HepG2 (cell line): ENCODE measurements around the gene TCF12. TPM values are rescaled to one million over a fixed set of nuclear protein-coding genes. Genes with fewer than 3 reads are reported as not detected.

Experiments used
- ATAC-seq: fragments of 200-7000 bp; cut with Tn5 transposase; 3 replicates; pipeline ENCODE4 v1.9.1; 2020; ENCODE audit warnings: mild to moderate bottlenecking, moderate library complexity
- BruUV-seq: library from RNA; stranded (reverse); fragments of 400-500 nt; replicated peaks from 2 replicates; lab custom pipeline; 2021; lab: Mats Ljungman, UMichigan
- CTCF ChIA-PET: fragments of 300-600 bp; formaldehyde crosslinking; extraction: SDS; loops from one replicate; lab custom pipeline; 2021; ENCODE audit warnings: low total read pairs, inconsistent platforms, low intra/inter-chr PET ratio; lab: Yijun Ruan, JAX
- POLR2A ChIA-PET: fragments of 350-600 bp; sonication (Branson Sonifier 250); formaldehyde crosslinking; loops from one replicate; lab custom pipeline; 2020; ENCODE audit warnings: antibody characterized with exemption, inconsistent platforms; lab: Yijun Ruan, JAX
- DNase-seq: peaks from one replicate; pipeline ENCODE4 v3.0.0-alpha.2; 2015; ENCODE audit warnings: low spot score
- FAIRE-seq: peaks from 3 replicates; lab custom pipeline; 2011; peaks lifted over from hg19 to GRCh38; lab: Jason Lieb, UNC
- H2AFZ ChIP-seq: one replicate; pipeline ENCODE4 v1.6.1; 2011; ENCODE audit warnings: low read length, inconsistent platforms
- H3K27ac ChIP-seq: fragments of 300-600 bp; 3 replicates; pipeline ENCODE4 v1.8.0; 2011; ENCODE audit warnings: mixed run types, mild to moderate bottlenecking, mixed read lengths, low read length, inconsistent platforms; ENCODE audit not compliant: insufficient read depth; ENCODE audit errors: extremely low read length
- H3K27me3 ChIP-seq, 2 experiments: fragments of 200-600 bp in 1 of 2; 2 replicates in 1 of 2; 3 replicates in 1 of 2; pipeline versions ENCODE4 v1.6.0 to v1.8.0; 2011; ENCODE audit warnings: low read length in 2 of 2, mild to moderate bottlenecking in 2 of 2, moderate library complexity in 2 of 2, inconsistent platforms in 1 of 2; ENCODE audit not compliant: insufficient read depth in 2 of 2, control insufficient read depth in 1 of 2
- H3K36me3 ChIP-seq, 2 experiments: fragments of 200-600 bp in 1 of 2; replicated peaks in 1 of 2; 2 replicates in 1 of 2; 3 replicates in 1 of 2; pipeline versions ENCODE4 v1.5.1 to v1.8.0; 2011; ENCODE audit warnings: low read length in 2 of 2, inconsistent platforms in 1 of 2; ENCODE audit not compliant: insufficient read depth in 2 of 2, control insufficient read depth in 1 of 2
- H3K4me1 ChIP-seq: 2 replicates; pipeline ENCODE4 v1.5.1; 2012; ENCODE audit warnings: low read length, inconsistent platforms; ENCODE audit not compliant: insufficient read depth
- H3K4me2 ChIP-seq: 2 replicates; pipeline ENCODE4 v1.6.0; 2011; ENCODE audit warnings: low read depth, low read length, inconsistent platforms
- H3K4me3 ChIP-seq, 3 experiments: fragments of 200-600 bp in 1 of 3; sonication (generic), shearing (Covaris generic) in 1 of 3; replicated peaks in 1 of 3; 2 replicates each; pipeline ENCODE4 v1.5.1; 2011 to 2016; ENCODE audit warnings: low read length in 3 of 3, inconsistent platforms in 2 of 3, low read depth in 2 of 3, mild to moderate bottlenecking in 2 of 3, control low read depth in 1 of 3, mixed read lengths in 1 of 3; ENCODE audit not compliant: insufficient read depth in 1 of 3
- H3K79me2 ChIP-seq: one replicate; pipeline ENCODE4 v1.6.1; 2011; ENCODE audit warnings: low read length, inconsistent platforms; ENCODE audit not compliant: insufficient read depth
- H3K9ac ChIP-seq: 2 replicates; pipeline ENCODE4 v1.6.0; 2011; ENCODE audit warnings: mild to moderate bottlenecking, low read depth, low read length, inconsistent platforms; ENCODE audit not compliant: insufficient read depth
- H3K9me3 ChIP-seq: 2 replicates; pipeline ENCODE4 v1.5.1; 2012; ENCODE audit warnings: mild to moderate bottlenecking, low read length
- H4K20me1 ChIP-seq: 2 replicates; pipeline ENCODE4 v1.6.0; 2011; ENCODE audit warnings: inconsistent platforms, mild to moderate bottlenecking, low read length, moderate library complexity; ENCODE audit not compliant: insufficient read depth
- ATM ChIP-seq: fragments of 450-650 bp; IDR thresholded peaks from 2 replicates; pipeline ENCODE4 v1.7.1; 2017; ENCODE audit warnings: mild to moderate bottlenecking, borderline replicate concordance
- CBX1 ChIP-seq: IDR thresholded peaks from one replicate; pipeline ENCODE4 v1.6.1; 2016; ENCODE audit warnings: antibody characterized with exemption, low read depth
- CTCF ChIP-seq: sonication (generic); formaldehyde crosslinking; IDR thresholded peaks from 2 replicates; pipeline ENCODE4 v1.5.0; 2020; ENCODE audit warnings: mild to moderate bottlenecking, missing genetic modification reagents, moderate library complexity
- GATAD2A ChIP-seq: IDR thresholded peaks from 2 replicates; pipeline ENCODE4 v1.6.1; 2016
- KLF11 ChIP-seq: IDR thresholded peaks from 2 replicates; pipeline ENCODE4 v1.6.1; 2016; ENCODE audit warnings: missing compliant biosample characterization
- KLF13 ChIP-seq: sonication (generic); formaldehyde crosslinking; IDR thresholded peaks from 2 replicates; pipeline ENCODE4 v1.4.0; 2020; ENCODE audit warnings: mild to moderate bottlenecking, missing genetic modification reagents
- NCOR1 ChIP-seq: fragments of 200-600 bp; sonication (generic); IDR thresholded peaks from 2 replicates; pipeline ENCODE4 v1.7.0; 2017; ENCODE audit warnings: antibody characterized with exemption, low read length, borderline replicate concordance
- PAWR ChIP-seq: sonication (generic); formaldehyde crosslinking; IDR thresholded peaks from 2 replicates; pipeline ENCODE4 v1.4.0; 2020; ENCODE audit warnings: missing genetic modification reagents, mild to moderate bottlenecking, borderline replicate concordance
- PHF21A ChIP-seq: sonication (generic); formaldehyde crosslinking; IDR thresholded peaks from 2 replicates; pipeline ENCODE4 v1.5.0; 2020; ENCODE audit warnings: mild to moderate bottlenecking, missing genetic modification reagents
- REL ChIP-seq: sonication (generic); formaldehyde crosslinking; conservative IDR thresholded peaks from 2 replicates; pipeline ENCODE4 v1.8.0; 2022; ENCODE audit warnings: mild to moderate bottlenecking, missing genetic modification reagents, moderate library complexity
- SMC3 ChIP-seq: IDR thresholded peaks from 2 replicates; pipeline ENCODE4 v1.6.1; 2011; ENCODE audit warnings: low read length, improper control_type of control experiment
- STAG1 ChIP-seq: sonication (generic); formaldehyde crosslinking; IDR thresholded peaks from 2 replicates; pipeline ENCODE4 v1.4.0; 2020; ENCODE audit warnings: missing genetic modification reagents
- XBP1 ChIP-seq: sonication (generic); formaldehyde crosslinking; IDR thresholded peaks from 2 replicates; pipeline ENCODE4 v1.5.0; 2020; ENCODE audit warnings: missing genetic modification reagents
- ZNF101 ChIP-seq: sonication (generic); formaldehyde crosslinking; IDR thresholded peaks from 2 replicates; pipeline ENCODE4 v1.4.0; 2020; ENCODE audit warnings: mild to moderate bottlenecking, low read depth, missing genetic modification reagents, borderline replicate concordance
- ZNF138 ChIP-seq: sonication (generic); formaldehyde crosslinking; IDR thresholded peaks from 2 replicates; pipeline ENCODE4 v1.5.0; 2020; ENCODE audit warnings: mild to moderate bottlenecking, low read depth, missing genetic modification reagents
- WGBS: methylation state at CpG from one replicate; pipeline ENCODE4 v1.1.6; 2017; ENCODE audit warnings: low lambda C conversion rate; 5-methylcytosine and 5-hydroxymethylcytosine counted together
- in situ Hi-C: cut with HindIII; loops from 2 replicates; pipeline ENCODE4 v1.10.0; 2017; ENCODE audit warnings: low pct_unique_long_range_greater_than_20kb; ENCODE audit not compliant: extremely low pct_ligation_motif_present
- intact Hi-C: fragments of 100-400 bp; cut with micrococcal nuclease; formaldehyde crosslinking; loops from one replicate; pipeline ENCODE4 v1.10.0; 2022; ENCODE audit not compliant: unreplicated experiment
- polyA plus RNA-seq, 8 experiments: library from polyadenylated mRNA; depleted of rRNA in 3 of 8; stranded (reverse) in 7 of 8; unstranded in 1 of 8; fragments of >200 nt; fragmentation: Illumina TruSeq in 4 of 8; extraction: Trizol in 4 of 8; gene quantifications; 2 replicates each; pipeline versions ENCODE4 v1.2.1 to v1.2.3, GENCODE V29; 2011 to 2016; ENCODE audit warnings: low read depth in 4 of 8, missing spikeins in 1 of 8, mixed read lengths in 1 of 8; ENCODE audit not compliant: insufficient read depth in 1 of 8
- total RNA-seq, 5 experiments: library from RNA; depleted of rRNA; stranded (reverse); fragments of >200 nt; fragmentation: Illumina TruSeq; extraction: Trizol; gene quantifications; 2 replicates each; pipeline ENCODE4 v1.2.3, GENCODE V29; 2016; ENCODE audit warnings: low read depth in 1 of 5
- TF ChIP-seq, protein P1 (sequence below): sonication (generic); formaldehyde crosslinking; IDR thresholded peaks from 2 replicates; pipeline ENCODE4 v1.5.0; 2020; ENCODE audit warnings: missing genetic modification reagents, mild to moderate bottlenecking, borderline replicate concordance

TCF12 gene
- total and polyA plus RNA-seq, 2 of the 13 experiments (the other 11 are each of a cell fraction or from before 2014, with no cell fraction given) = 48.6 to 51.1 TPM

GRCh38 chr15:56906766-56907165 is 11.7 kb upstream of the TCF12 start:
- in situ Hi-C loops = no loop called here
- no peak overlapping the region for H3K4me2 ChIP-seq
- CTCF ChIA-PET = no interaction called here

More at GRCh38 chr15:56906766-56907165, 11.7 kb upstream of the TCF12 start:
- intact Hi-C loops = no loop called here
- POLR2A ChIA-PET = no interaction called here
- Histone ChIP-seq H3K27me3 (no peaks in the 10 kb centered on the region), H4K20me1 (no peaks in the 10 kb centered on the region), H3K79me2 (no peaks in the 10 kb centered on the region), H3K36me3 (no peaks in the 10 kb centered on the region)
- FAIRE-seq = no peak
- 13% methylated on average over 1 of the region's 1 CpG for WGBS
- no TSS peak for BruUV-seq
- TF ChIP-seq, protein P1, sequence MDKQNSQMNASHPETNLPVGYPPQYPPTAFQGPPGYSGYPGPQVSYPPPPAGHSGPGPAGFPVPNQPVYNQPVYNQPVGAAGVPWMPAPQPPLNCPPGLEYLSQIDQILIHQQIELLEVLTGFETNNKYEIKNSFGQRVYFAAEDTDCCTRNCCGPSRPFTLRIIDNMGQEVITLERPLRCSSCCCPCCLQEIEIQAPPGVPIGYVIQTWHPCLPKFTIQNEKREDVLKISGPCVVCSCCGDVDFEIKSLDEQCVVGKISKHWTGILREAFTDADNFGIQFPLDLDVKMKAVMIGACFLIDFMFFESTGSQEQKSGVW (CRISPR knock-in tag) = no peak
- TF ChIP-seq PHF21A (CRISPR knock-in tag) (no peak), KLF11 (no peak), ZNF101 (no peak), GATAD2A (CRISPR knock-in tag) (no peak), PAWR (CRISPR knock-in tag) (no peak), SMC3 (no peak), XBP1 (CRISPR knock-in tag) (no peak), ATM (no peak), CBX1 (no peak), CTCF (CRISPR knock-in tag) (no peak), NCOR1 (no peak), REL (CRISPR knock-in tag) (no peak), KLF13 (CRISPR knock-in tag) (no peak), STAG1 (CRISPR knock-in tag) (no peak), ZNF138 (CRISPR knock-in tag) (no peak)
- TF ChIP-seq, all 625 proteins: peak for 0
- ATAC-seq = no peak
- H3K27ac ChIP-seq = no peak overlapping the region
- H3K4me1 ChIP-seq = no peaks in the 10 kb centered on the region
- no peak for DNase-seq
- no peak overlapping the region for H3K9ac ChIP-seq
- no peak overlapping the region for H2AFZ ChIP-seq
- H3K4me3 ChIP-seq = no peak overlapping the region
- no peaks in the 10 kb centered on the region for H3K9me3 ChIP-seq
